ENCODE measurements around the gene CWC15.
"Not testable (repeated sequence)": the region's sequence is repeated elsewhere in the genome, so short reads cannot be mapped to it uniquely, and the experiment has no call there.

Gene CWC15

DNA sequence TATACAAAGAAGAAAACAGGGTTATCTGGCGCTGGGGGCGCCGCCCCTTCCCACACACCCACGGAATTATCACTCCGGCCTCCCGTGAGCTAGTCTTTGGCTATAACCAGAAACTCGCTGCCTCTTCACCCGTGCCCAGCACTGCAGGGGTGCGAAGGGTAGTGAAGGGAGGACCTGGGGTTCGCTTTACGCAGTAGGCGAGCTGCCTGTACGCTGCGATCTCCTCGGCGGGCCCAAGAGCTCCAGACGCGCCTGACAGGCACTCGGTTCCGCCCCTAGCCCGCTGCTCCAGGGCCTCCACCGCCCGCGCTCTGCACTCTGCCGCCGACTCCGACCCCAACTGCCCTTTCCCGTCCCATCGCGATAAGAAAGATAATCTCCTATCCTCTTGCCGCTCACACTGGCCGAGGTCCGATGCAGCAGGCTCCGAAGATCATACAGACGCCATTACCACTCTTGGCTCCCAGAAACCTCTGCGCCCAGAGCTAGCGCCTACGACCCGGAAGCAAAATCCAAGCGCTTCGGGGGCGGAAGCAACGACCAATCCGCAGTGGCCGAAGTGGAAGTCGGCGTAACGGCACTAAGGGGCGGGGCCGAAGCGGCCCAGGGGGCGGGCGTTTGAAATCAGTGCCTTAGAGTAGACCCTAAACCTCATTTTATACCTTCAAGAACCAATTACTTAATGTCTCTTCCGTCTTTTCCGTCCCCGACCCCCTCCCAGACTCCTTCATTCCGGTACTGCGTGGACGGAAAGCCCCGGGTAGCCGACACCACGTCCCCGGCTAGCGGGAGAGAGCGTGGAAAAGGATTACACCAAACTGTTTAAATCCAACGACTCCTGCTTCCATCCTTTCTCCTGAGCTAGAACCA lies at the start of gene CWC15, which contains the start of gene KDM4D:
Gene CWC15 (minus strand): TSS at position 458 of the 870 bp plus-strand sequence. CDS start 1,371 bp downstream, outside the sequence.
Gene KDM4D (plus strand): TSS at position 611 of the 870 bp plus-strand sequence. CDS start 23,664 bp downstream, outside the sequence.
- in situ Hi-C loops (cut with MboI; ENCODE audit: low pct_unique_long_range_greater_than_20kb, low sequenced_read_pairs) = no loop called here
- peak; percentile 92 for DNase-seq

GRCh38 chr11:95021468-95021867 lies 48.1 kb upstream of the CWC15 start:
- DNase-seq; in situ Hi-C loops (cut with MboI; ENCODE audit: low pct_unique_long_range_greater_than_20kb, low sequenced_read_pairs): not testable (repeated sequence)

DNA sequence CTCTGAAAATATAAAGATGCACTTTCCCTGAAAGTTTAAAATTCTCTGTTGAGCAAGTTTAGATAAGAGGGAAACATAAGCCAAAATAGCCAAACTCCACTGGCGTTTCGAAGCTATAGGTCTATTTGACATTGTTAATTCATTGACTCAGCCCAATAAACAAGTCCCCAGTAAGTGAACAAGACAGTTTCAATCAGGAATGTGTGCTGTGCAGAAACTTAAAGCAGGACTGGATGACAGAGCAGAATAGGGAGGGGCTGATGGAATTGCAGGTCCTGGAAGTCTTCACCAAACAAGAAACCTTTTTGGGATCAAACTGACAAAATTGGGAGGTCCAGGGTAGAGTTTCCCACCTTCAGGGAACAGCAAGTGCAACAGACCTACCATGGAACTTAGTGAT lies 42.8 kb upstream of the CWC15 start:
- in situ Hi-C loops (cut with MboI; ENCODE audit: low pct_unique_long_range_greater_than_20kb, low sequenced_read_pairs) = no loop called here

GRCh38 chr11:95014184-95014821 lies 40.9 kb upstream of the CWC15 start:
- in situ Hi-C loops (cut with MboI; ENCODE audit: low pct_unique_long_range_greater_than_20kb, low sequenced_read_pairs) = no loop called here
- no peak for DNase-seq

More for the DNA sequence above, 42.8 kb upstream of the CWC15 start:
- no peak for DNase-seq

GRCh38 chr11:95011376-95011775 lies 38.0 kb upstream of the CWC15 start:
- in situ Hi-C loops (cut with MboI; ENCODE audit: low pct_unique_long_range_greater_than_20kb, low sequenced_read_pairs) = no loop called here
- no peak for DNase-seq

DNA sequence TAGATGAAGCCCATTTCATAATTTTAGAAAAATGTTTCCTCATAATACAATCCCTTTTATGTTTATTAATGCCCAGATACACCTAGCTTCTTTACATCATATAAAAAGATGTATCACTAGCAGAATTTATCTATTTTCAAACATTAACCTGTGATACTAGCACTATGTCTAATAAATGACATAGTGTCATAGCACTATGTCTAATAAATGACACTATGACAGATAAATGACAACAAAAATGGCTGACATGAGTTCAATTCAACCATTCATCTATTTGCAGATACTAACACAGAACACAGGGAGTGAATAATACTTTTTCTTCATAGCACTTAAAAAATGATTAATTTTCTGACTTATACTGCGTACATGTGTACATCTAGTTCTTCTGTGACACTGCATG lies 32.3 kb upstream of the CWC15 start:
- no peak for DNase-seq
- in situ Hi-C loops (cut with MboI; ENCODE audit: low pct_unique_long_range_greater_than_20kb, low sequenced_read_pairs) = no loop called here

GRCh38 chr11:95003716-95004115 lies 30.4 kb upstream of the CWC15 start:
- in situ Hi-C loops (cut with MboI; ENCODE audit: low pct_unique_long_range_greater_than_20kb, low sequenced_read_pairs) = no loop called here
- DNase-seq = no peak

GRCh38 chr11:94998285-94998684 lies 24.9 kb upstream of the CWC15 start:
- in situ Hi-C loops (cut with MboI; ENCODE audit: low pct_unique_long_range_greater_than_20kb, low sequenced_read_pairs) = no loop called here
- no peak for DNase-seq

DNA sequence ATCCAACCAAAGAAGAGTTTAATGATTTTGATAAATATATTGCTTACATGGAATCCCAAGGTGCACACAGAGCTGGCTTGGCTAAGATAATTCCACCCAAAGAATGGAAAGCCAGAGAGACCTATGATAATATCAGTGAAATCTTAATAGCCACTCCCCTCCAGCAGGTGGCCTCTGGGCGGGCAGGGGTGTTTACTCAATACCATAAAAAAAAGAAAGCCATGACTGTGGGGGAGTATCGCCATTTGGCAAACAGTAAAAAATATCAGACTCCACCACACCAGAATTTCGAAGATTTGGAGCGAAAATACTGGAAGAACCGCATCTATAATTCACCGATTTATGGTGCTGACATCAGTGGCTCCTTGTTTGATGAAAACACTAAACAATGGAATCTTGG lies 24.1 kb upstream of the CWC15 start:
- in situ Hi-C loops (cut with MboI; ENCODE audit: low pct_unique_long_range_greater_than_20kb, low sequenced_read_pairs) = no loop called here
- DNase-seq = no peak

DNA sequence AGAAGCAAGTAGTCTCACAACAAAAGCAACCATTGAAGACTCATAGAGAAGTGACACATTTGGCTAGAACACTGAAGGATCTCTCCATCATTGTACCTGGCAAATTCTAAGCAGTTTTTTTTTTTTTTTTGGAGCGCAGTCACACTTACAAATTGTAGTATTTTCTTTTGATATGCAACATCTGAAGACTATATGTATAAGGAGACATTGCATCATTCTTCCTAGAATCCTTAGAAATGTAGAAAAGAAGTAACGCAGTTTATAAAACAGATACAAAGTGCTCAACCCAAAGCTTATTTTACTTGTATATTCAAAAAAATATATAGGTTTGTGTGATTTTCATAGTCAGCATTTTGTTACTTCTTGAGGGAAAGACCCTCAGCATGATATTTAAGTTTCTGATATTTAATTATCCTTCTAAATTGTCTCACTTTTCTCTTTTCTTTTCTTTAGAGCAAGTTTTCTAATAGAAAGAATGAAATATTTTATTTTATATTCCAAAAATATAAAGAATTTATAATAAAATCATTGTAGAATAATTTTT lies 20.1 kb upstream of the CWC15 start:
- in situ Hi-C loops (cut with MboI; ENCODE audit: low pct_unique_long_range_greater_than_20kb, low sequenced_read_pairs) = no loop called here
- DNase-seq = no peak

GRCh38 chr11:94988748-94989147 lies 15.4 kb upstream of the CWC15 start:
- in situ Hi-C loops (cut with MboI; ENCODE audit: low pct_unique_long_range_greater_than_20kb, low sequenced_read_pairs) = no loop called here
- no peak for DNase-seq

DNA sequence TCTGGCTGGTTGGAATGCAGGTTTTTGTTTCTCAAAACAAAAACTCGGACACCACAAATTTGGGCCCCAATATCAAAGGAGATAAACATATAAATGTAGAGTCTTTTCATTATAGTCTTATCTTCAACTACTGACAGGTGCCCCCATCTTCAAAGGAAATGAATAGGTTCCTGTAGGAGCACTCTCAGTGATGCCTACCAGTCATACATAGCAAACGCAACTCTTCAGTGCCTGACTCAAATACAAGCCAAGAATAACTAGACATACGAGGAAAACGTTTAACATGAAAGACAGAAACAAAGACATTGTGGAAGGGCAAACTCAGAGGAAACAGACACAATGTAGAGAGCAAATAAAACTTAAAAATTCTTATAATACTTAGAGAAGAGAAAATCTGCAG lies 14.0 kb upstream of the CWC15 start:
- in situ Hi-C loops (cut with MboI; ENCODE audit: low pct_unique_long_range_greater_than_20kb, low sequenced_read_pairs) = no loop called here
- DNase-seq = no peak

DNA sequence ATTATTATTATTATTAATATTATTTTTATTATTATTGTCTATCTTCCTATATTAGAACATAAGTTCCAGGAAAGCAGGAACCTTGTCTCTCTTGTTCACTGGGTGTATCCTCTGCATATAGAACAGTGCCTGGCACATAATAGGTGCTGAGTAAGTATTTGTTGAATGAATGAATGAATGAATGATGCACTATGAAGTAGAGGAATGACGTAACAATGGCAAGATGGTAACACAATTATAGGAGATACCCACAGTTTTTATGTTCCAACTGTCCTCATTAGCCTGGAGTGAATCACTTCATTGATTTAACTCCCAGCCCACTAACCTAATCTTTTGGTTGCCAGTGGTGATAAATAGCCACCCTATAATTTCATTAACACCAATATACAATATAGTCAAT lies 2.2 kb upstream of the CWC15 start:
- DNase-seq = no peak
- in situ Hi-C loops (cut with MboI; ENCODE audit: low pct_unique_long_range_greater_than_20kb, low sequenced_read_pairs) = no loop called here

DNA sequence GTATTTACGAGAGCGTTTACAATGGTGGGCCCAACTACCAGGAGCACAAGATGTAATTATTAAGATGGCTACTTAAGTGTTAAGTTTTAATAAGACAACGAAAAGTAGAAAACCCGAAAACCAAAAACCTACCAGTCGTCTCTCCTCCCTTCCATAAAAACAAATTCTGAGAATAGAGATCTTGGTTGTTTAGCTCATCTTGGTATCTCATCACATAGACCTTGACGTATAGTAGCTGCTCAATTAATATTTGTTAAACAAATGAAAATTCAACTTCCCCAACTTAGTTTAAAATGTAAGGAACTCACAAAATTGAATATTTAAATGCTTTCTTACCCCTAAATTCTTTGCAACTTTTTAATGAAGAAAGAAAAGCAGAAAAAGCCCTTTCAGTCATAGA lies 822 bp upstream of the CWC15 start:
- no peak for DNase-seq
- in situ Hi-C loops (cut with MboI; ENCODE audit: low pct_unique_long_range_greater_than_20kb, low sequenced_read_pairs) = no loop called here

DNA sequence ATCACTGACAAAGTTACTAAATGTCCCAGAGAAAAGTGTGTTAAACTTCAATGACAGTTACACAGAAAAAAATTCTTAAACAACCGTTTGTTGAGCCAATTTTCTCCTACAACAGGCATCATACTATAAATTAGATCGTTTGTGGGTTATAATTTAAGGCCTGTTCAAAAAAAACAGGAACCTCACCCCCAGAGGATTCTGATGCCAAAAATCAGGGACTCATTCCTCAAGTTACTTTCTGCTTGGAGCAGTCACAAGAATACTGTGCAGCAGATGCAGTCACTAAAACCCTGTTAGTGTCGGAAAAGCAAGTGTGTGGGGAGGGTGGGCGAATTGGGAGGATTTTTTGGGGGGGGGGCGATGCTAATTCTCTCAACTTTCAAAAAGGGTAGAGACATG lies 657 bp downstream of the CWC15 start:
- in situ Hi-C loops (cut with MboI; ENCODE audit: low pct_unique_long_range_greater_than_20kb, low sequenced_read_pairs) = no loop called here
- DNase-seq = peak; percentile 7

GRCh38 chr11:94968334-94968958 lies 4.9 kb downstream of the CWC15 start:
- peak; percentile 31 for DNase-seq
- in situ Hi-C loops (cut with MboI; ENCODE audit: low pct_unique_long_range_greater_than_20kb, low sequenced_read_pairs) = no loop called here

DNA sequence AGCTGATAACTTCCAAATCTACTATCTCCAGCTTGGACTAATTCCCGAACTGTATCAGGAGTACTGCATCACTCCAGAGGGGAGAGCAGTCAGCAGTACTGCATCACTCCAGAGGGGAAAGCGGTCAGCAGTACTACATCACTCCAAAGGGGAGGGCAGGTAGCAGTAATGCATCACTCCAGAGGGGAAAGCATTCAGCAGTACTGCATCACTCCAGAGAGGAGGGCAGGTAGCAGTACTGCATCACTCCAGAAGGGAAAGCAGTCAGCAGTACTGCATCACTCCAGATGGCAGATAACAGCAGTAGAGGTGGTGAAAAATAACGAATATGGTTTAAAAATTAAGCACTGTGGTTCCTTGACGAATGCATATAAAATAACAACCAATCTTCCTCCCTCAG lies 8.4 kb downstream of the CWC15 start:
- DNase-seq = no peak
- in situ Hi-C loops (cut with MboI; ENCODE audit: low pct_unique_long_range_greater_than_20kb, low sequenced_read_pairs) = no loop called here

DNA sequence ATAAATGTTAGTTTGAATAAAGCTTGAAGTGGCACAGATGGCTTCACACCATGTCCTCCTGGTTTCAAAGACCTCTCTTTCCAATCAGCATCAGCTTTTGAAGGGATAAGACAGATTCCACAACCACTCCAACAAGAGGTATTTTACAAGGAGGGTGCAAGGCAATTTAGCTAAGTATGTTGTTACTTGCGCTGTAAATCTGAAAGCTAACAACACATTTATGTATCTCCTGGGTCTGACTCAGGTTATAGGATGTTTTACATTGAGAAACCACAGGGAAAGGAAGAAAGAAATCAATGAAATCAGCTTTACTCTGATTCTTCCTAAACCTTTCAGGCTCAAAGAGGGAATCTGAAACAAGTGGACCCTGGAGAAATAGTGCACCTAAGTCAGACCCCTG lies 12.1 kb downstream of the CWC15 start:
- DNase-seq = no peak
- in situ Hi-C loops (cut with MboI; ENCODE audit: low pct_unique_long_range_greater_than_20kb, low sequenced_read_pairs) = no loop called here

DNA sequence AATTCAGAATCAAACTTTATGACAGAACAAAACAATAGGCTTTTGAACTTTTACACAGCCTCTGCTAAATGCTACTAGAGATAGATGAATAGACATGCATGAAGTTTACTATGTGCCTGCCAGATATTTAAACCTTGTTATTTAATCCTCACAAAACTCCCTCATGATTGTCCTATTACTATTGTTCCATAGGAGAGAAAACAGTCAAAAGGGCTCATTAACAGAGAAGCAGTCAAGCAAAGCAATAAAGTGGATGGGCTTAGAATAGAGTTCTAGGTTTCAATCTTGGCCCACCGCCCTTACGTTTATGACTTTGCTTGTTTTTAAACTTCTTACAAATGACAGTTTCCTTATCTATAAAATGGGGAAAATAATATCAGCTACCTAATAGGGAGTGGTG lies 12.9 kb downstream of the CWC15 start:
- in situ Hi-C loops (cut with MboI; ENCODE audit: low pct_unique_long_range_greater_than_20kb, low sequenced_read_pairs) = no loop called here
- no peak for DNase-seq

DNA sequence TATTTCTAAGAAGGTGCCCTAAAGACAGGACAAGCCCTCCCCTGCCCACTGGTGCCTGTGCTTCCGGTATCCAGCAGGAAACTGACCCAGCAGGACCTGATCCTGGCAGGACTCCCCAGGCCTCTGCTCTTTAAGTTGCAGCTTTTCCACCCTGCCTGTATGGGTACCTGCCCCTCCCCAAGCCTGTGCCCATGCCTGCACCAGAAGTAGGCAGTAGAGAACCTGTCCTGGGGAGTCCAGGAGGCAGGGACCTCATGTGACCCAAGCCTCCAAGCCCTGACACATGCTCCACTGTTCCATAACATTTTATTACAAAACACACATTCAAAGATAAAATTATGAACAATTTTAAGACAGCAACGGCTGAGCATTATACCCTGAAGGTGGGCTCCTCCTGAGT lies 14.2 kb downstream of the CWC15 start:
- in situ Hi-C loops (cut with MboI; ENCODE audit: low pct_unique_long_range_greater_than_20kb, low sequenced_read_pairs) = no loop called here
- DNase-seq = no peak

Measured in KBM-7 (cell line).